MCF 10A (cell line): ENCODE results near the gene SPACDR. TPM values are rescaled to one million over a fixed set of nuclear protein-coding genes. Genes with fewer than 3 reads are reported as not detected.
A peak's percentile ranks its signal among the peaks of the same experiment; 100 is the strongest.

Experiments used
- BruUV-seq: library from RNA; stranded (reverse); fragments of 400-500 nt; replicated peaks from 2 replicates; lab custom pipeline; 2021; lab: Mats Ljungman, UMichigan
- CTCF ChIA-PET: fragments of 300-600 bp; sonication (Branson Sonifier 250); formaldehyde crosslinking; extraction: SDS; loops from one replicate; lab custom pipeline; 2021; ENCODE audit warnings: antibody characterized with exemption, inconsistent platforms; lab: Yijun Ruan, JAX
- POLR2A ChIA-PET: fragments of 300-600, 350-650 bp; sonication (Branson Sonifier 250); formaldehyde crosslinking; extraction: SDS; loops from one replicate; lab custom pipeline; 2020; ENCODE audit warnings: antibody characterized with exemption, inconsistent platforms; lab: Yijun Ruan, JAX
- DNase-seq: peaks from one replicate; pipeline ENCODE4 v3.0.0-alpha.2; 2018; ENCODE audit not compliant: unreplicated experiment
- H3K27ac Mint-ChIP-seq: one replicate; pipeline ENCODE4 v1.8.0; 2022; ENCODE audit warnings: mild to moderate bottlenecking, low read depth, mixed read lengths; ENCODE audit not compliant: unreplicated experiment
- H3K27me3 Mint-ChIP-seq: one replicate; pipeline ENCODE4 v1.8.0; 2022; ENCODE audit warnings: mixed read lengths; ENCODE audit not compliant: insufficient read depth, unreplicated experiment
- H3K36me3 Mint-ChIP-seq: one replicate; pipeline ENCODE4 v1.8.0; 2022; ENCODE audit warnings: mild to moderate bottlenecking, moderate library complexity, mixed read lengths; ENCODE audit not compliant: insufficient read depth, unreplicated experiment
- H3K4me1 Mint-ChIP-seq: one replicate; pipeline ENCODE4 v1.8.0; 2022; ENCODE audit warnings: mixed read lengths; ENCODE audit not compliant: insufficient read depth, unreplicated experiment
- H3K4me3 Mint-ChIP-seq: one replicate; pipeline ENCODE4 v1.8.0; 2022; ENCODE audit warnings: mild to moderate bottlenecking, moderate library complexity, mixed read lengths; ENCODE audit not compliant: unreplicated experiment
- H3K9me3 Mint-ChIP-seq: one replicate; pipeline ENCODE4 v1.8.0; 2022; ENCODE audit warnings: mixed read lengths; ENCODE audit not compliant: unreplicated experiment
- intact Hi-C: fragments of 100-400 bp; cut with micrococcal nuclease; formaldehyde crosslinking; loops from 2 replicates; pipeline ENCODE4 v1.14.1; 2022
- total RNA-seq: library from RNA; stranded (reverse); gene quantifications from 2 replicates; pipeline ENCODE4 v1.2.3, GENCODE V29; 2022
- TF ChIP-seq, protein P1 (sequence below): fragments of 200-600 bp; IDR thresholded peaks from one replicate; pipeline ENCODE4 v1.8.0; 2022; ENCODE audit warnings: antibody characterized with exemption, mild to moderate bottlenecking; ENCODE audit not compliant: unreplicated experiment

Gene SPACDR
- total RNA-seq, 1 experiment from 2014 or later: 0.49 TPM

DNA sequence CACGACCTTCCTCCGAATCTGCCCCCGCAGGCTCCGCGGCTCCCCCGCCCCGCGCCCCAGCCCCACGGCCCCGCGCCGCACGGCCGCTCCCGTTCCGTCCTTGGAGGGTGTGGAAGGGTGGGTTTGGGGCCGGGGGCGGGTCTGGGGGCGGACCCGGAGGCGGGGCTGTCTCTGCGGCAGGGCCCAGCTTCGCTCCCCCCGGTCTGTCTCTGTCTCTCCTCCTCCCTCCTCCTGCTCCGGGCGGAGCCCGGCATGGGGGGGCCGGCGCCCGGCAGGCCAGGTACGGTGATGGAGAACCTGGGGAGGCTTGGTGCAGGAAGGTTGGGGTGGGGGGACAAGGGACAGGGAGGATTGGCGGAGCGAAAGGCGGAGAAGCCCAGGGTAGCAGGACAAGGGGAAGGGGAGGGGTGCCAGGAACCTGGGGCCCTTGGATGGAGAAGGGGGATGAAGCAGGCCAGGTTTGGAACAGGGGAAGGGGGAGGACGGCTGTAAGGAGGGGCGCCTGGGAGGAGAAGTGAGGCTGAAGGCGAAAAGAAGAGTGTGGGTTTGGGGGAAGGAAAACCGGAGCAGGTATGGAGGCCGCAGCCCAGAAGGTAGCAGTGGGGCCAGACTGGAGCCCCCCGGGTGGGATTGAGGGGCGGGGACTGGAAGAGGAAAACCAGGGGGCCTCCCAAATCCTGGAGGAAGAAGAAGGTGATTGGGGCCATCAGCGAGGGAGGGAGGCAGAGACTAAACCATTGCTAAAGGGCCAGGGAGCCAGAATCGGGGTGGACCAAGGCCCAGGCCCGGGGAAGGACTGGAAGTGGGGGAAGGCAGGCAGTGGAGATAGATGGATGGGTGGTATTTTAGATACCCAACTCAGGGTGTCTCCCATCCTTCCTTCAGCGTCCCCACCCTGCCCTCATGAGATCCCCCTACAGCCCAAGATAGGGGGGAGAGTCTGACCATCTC lies 19.9 kb upstream of the SPACDR start, which contains the start of gene NYAP1:
TSS of gene NYAP1 (plus strand) at position 206 of the 951 bp plus-strand sequence. CDS start 1,385 bp downstream, outside the sequence.
- TF ChIP-seq, protein P1, sequence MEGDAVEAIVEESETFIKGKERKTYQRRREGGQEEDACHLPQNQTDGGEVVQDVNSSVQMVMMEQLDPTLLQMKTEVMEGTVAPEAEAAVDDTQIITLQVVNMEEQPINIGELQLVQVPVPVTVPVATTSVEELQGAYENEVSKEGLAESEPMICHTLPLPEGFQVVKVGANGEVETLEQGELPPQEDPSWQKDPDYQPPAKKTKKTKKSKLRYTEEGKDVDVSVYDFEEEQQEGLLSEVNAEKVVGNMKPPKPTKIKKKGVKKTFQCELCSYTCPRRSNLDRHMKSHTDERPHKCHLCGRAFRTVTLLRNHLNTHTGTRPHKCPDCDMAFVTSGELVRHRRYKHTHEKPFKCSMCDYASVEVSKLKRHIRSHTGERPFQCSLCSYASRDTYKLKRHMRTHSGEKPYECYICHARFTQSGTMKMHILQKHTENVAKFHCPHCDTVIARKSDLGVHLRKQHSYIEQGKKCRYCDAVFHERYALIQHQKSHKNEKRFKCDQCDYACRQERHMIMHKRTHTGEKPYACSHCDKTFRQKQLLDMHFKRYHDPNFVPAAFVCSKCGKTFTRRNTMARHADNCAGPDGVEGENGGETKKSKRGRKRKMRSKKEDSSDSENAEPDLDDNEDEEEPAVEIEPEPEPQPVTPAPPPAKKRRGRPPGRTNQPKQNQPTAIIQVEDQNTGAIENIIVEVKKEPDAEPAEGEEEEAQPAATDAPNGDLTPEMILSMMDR: no peak
- DNase-seq: peak; percentile 30
- Mint-ChIP-seq H3K4me3 (peak within 1 kb of the TSS; percentile 74), H3K27ac (peak within 1 kb of the TSS; percentile 14), H3K9me3 (no peaks in the 10 kb centered on the region), H3K36me3 (peaks cover 12% of the 10 kb centered on the region), H3K4me1 (peaks cover 5% of the 10 kb centered on the region), H3K27me3 (no peaks in the 10 kb centered on the region)
- ChIA-PET CTCF (interaction anchor here (1.9 kb wide), 1 partner anchor 14 kb away, joined by 12 read pairs; no protein-coding TSS in a partner anchor), POLR2A (no interaction called here)
- BruUV-seq: no TSS peak
- intact Hi-C loops: no loop called here

DNA sequence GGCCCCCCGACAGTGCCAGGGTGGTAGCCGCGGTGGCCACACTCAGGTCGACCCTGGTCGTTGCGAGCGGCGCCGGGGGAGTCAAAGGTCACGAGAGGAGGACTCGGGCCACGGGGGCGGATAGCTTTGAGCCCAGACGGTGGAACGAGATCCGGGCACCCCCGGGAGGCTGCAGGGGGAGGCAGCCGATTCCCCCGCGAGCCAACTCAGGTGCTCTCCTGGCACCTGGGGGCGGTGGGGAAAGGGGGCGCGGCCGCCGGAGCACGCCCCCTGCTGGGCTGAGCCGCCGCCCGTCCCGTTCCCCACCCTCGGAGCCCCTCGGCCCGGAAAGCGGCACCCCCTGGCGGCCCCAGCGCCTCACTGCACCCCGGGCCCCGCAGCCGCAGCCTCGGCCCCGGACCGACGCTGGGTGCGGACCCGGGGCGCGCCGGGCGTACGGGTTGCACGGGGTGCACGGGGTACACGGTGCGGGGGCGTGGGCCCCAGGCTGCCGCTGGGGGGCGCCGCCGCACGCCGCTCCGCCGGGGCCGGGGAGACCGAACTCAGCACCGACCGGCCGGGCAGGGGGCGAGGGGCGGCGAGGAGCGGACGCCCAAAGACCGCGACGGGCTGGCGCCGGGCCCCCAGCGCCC lies 19.1 kb upstream of the SPACDR start:
- peak overlapping the region; percentile 74 for H3K4me3 Mint-ChIP-seq
- peak; percentile 59 for DNase-seq
- ChIA-PET POLR2A (no interaction called here), CTCF (interaction anchor here (0.7 to 1.9 kb wide), 16 partner anchors 10 to 272 kb away, joined by 3 to 12 read pairs (median 5); no protein-coding TSS in a partner anchor)
- TF ChIP-seq, protein P1: peak; percentile 90
- no peaks in the 10 kb centered on the region for H3K9me3 Mint-ChIP-seq
- intact Hi-C loops: no loop called here
- peaks cover 12% of the 10 kb centered on the region for H3K36me3 Mint-ChIP-seq
- no peaks in the 10 kb centered on the region for H3K27me3 Mint-ChIP-seq
- no TSS peak for BruUV-seq
- H3K27ac Mint-ChIP-seq: no peak overlapping the region
- H3K4me1 Mint-ChIP-seq: peaks cover 5% of the 10 kb centered on the region

DNA sequence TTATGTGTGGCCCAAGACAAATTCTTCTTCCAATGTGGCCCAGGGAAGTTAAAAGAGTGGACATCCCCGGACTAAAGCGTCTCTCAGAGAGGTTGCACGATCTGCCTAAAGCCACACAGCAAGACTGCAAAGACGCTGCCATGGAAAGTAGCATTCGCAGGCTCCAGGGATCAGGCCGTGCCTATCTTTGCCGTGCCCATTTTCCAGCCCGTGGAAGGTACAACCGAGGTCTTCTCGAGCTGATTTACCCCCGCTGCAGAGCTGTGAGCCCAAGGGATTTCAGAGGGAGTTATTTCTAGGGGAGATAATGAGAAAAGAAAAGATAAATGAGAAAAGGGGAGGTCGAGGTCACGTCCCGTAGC lies 18.6 kb upstream of the SPACDR start:
- no peaks in the 10 kb centered on the region for H3K27me3 Mint-ChIP-seq
- ChIA-PET POLR2A (no interaction called here), CTCF (interaction anchor here (0.6 to 1.9 kb wide), 18 partner anchors 10 to 272 kb away, joined by 3 to 12 read pairs (median 5); no protein-coding TSS in a partner anchor)
- H3K9me3 Mint-ChIP-seq: no peaks in the 10 kb centered on the region
- no TSS peak for BruUV-seq
- TF ChIP-seq, protein P1: no peak
- peaks cover 12% of the 10 kb centered on the region for H3K36me3 Mint-ChIP-seq
- no peak overlapping the region for H3K27ac Mint-ChIP-seq
- H3K4me3 Mint-ChIP-seq: peak overlapping the region; percentile 74
- DNase-seq: no peak
- intact Hi-C loops: no loop called here
- peaks cover 5% of the 10 kb centered on the region for H3K4me1 Mint-ChIP-seq

DNA sequence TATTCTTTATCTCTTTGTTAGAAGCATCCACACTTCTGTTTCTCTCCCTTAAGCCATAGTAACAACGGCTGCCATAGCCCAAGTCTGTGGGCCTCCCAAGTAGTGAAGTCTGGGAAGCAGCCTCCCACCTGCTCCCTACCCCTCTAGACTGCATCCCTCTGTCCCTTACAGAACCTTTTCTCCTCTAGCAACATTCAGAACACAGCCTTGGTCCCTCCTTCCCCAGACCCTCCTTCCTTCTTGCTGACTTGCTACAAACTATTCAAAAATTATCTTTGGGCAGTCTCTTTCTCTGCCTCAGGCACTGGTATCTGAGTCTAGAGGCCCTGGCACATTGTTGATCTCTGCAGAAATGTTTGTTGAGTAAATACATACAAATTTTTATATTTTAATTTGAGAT lies 17.4 kb upstream of the SPACDR start:
- H3K4me1 Mint-ChIP-seq: peaks cover 12% of the 10 kb centered on the region
- intact Hi-C loops: no loop called here
- TF ChIP-seq, protein P1: no peak
- DNase-seq: no peak
- POLR2A ChIA-PET: interaction anchor here (1.8 kb wide), 1 partner anchor 73 kb away, joined by 5 read pairs; no protein-coding TSS in a partner anchor
- peaks cover 12% of the 10 kb centered on the region for H3K36me3 Mint-ChIP-seq
- H3K9me3 Mint-ChIP-seq: no peaks in the 10 kb centered on the region
- CTCF ChIA-PET: interaction anchor here (0.6 to 1.8 kb wide), 5 partner anchors 27 to 246 kb away, joined by 3 to 5 read pairs (median 3); no protein-coding TSS in a partner anchor
- H3K27ac Mint-ChIP-seq: no peak overlapping the region
- H3K27me3 Mint-ChIP-seq: no peaks in the 10 kb centered on the region
- no TSS peak for BruUV-seq
- no peak overlapping the region for H3K4me3 Mint-ChIP-seq
